Measurements from ENCODE around the gene TUBE1.

Gene TUBE1

DNA sequence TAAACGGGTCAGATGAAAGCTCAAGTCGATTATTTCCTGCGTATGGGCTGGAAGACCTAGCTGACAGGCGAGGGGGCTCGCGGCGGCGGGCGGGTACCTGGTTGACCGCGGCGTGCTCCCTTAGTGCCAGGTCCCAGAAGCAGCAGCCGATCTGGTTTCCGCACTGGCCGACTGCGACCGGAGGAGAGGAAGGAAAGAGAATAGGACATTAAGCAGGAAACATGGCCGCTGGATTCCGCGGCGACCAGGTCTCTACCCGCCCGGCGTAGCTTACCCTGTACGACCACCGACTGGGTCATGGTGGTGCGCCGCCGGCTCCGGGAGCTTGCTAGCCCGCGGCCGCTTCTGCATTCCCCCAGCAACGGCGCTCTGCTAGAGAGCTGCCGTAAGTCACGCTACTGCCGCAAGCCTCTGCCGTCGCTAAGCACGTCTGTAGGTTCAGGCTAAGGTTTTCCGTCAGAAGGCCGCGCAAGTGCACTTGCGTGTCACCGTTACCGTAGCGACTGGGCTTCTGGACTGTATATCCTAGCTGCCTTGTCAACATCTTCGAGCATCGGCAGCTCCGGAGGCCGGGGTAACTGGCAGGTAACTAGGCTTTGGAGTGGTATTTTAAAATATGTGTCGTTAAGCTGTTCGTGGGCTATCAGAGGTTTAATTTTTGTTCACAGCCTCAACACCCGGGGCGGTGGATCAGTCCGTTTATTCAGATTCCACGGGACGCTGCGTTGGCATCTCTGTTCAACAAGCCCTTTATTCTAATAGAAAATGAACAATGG lies at the start of gene TUBE1, which contains the start of gene FAM229B:
Gene TUBE1 (minus strand): TSS at position 347 of the 776 bp plus-strand sequence. CDS start 48 bp downstream, at position 299.
Gene FAM229B (plus strand): TSS at position 456 of the 776 bp plus-strand sequence. CDS start 11,693 bp downstream, outside the sequence.
- H3K4me3 ChIP-seq (ENCODE audit: low read length): peak within 1 kb of the TSS; percentile 82
- no peak for TF ChIP-seq CTCF (IDR thresholded peaks at IDR 0.05; ENCODE audit: insufficient read depth, low read depth, low read length, missing control alignments)
- DNase-seq (ENCODE audit: low read depth): peak; percentile 96

GRCh38 chr6:112130878-112131277 lies 43.6 kb upstream of the TUBE1 start:
- TF ChIP-seq CTCF (IDR thresholded peaks at IDR 0.05; ENCODE audit: insufficient read depth, low read depth, low read length, missing control alignments): no peak
- DNase-seq (ENCODE audit: low read depth): peak; percentile 71
- no peak overlapping the region for H3K4me3 ChIP-seq (ENCODE audit: low read length)

GRCh38 chr6:112128208-112128607 lies 40.9 kb upstream of the TUBE1 start:
- no peak for DNase-seq (ENCODE audit: low read depth)
- H3K4me3 ChIP-seq (ENCODE audit: low read length): no peak overlapping the region
- TF ChIP-seq CTCF (IDR thresholded peaks at IDR 0.05; ENCODE audit: insufficient read depth, low read depth, low read length, missing control alignments): no peak

GRCh38 chr6:112123982-112124381 lies 36.7 kb upstream of the TUBE1 start:
- DNase-seq (ENCODE audit: low read depth): no peak
- no peak overlapping the region for H3K4me3 ChIP-seq (ENCODE audit: low read length)
- no peak for TF ChIP-seq CTCF (IDR thresholded peaks at IDR 0.05; ENCODE audit: insufficient read depth, low read depth, low read length, missing control alignments)

DNA sequence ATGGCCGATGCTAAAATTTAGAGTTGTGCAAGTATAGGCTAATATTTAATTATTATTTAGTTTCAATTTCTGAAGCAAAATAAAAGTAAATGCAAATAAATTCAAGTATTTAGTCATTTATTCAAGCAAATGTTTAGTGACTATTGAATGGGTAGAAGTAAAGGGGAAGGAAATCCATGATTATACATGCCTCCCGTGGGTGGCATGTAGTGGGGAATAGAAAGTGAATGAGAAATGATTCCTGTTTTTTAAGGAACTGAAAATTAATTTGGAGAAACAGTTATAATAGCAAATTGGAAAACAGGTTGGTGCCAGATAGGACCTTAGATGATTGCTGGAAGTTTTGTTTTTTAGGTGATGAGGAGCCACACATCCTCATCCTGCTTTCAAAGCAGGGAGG lies 35.5 kb upstream of the TUBE1 start:
- DNase-seq (ENCODE audit: low read depth): no peak
- H3K4me3 ChIP-seq (ENCODE audit: low read length): no peak overlapping the region
- TF ChIP-seq CTCF (IDR thresholded peaks at IDR 0.05; ENCODE audit: insufficient read depth, low read depth, low read length, missing control alignments): no peak

- TF ChIP-seq CTCF (IDR thresholded peaks at IDR 0.05; ENCODE audit: insufficient read depth, low read depth, low read length, missing control alignments): no peak
- DNase-seq (ENCODE audit: low read depth): no peak
- H3K4me3 ChIP-seq (ENCODE audit: low read length): no peak overlapping the region
Measured at GRCh38 chr6:112118034-112118433, 30.8 kb upstream of the TUBE1 start.

- peak; percentile 63 for DNase-seq (ENCODE audit: low read depth)
- H3K4me3 ChIP-seq (ENCODE audit: low read length): no peak overlapping the region
- no peak for TF ChIP-seq CTCF (IDR thresholded peaks at IDR 0.05; ENCODE audit: insufficient read depth, low read depth, low read length, missing control alignments)
Measured at GRCh38 chr6:112117554-112117953, 30.3 kb upstream of the TUBE1 start.

All from epithelial cell of esophagus (primary cell).